Activated T-cell treated with anti-CD3 and anti-CD28 coated beads, Interleukin-2, amount 50 U/mL, for 4 hours (primary cell): ENCODE measurements around the gene IFNA2. TPM values are rescaled to one million over a fixed set of nuclear protein-coding genes. Genes with fewer than 3 reads are reported as not detected.

Source experiments
- ATAC-seq, 2 donors: fragments of 200-7000 bp; cut with Tn5 transposase; one replicate each; pipeline ENCODE4 v1.10.0; 2021
- DNase-seq: peaks from one replicate; pipeline ENCODE4 v3.0.0-alpha.2; 2020
- H3K27me3 Mint-ChIP-seq: one replicate; pipeline ENCODE4 v1.8.0; 2021; ENCODE audit warnings: low read depth, mixed read lengths
- H3K36me3 Mint-ChIP-seq: one replicate; pipeline ENCODE4 v1.8.0; 2022; ENCODE audit warnings: mixed read lengths; ENCODE audit not compliant: insufficient read depth
- H3K4me1 Mint-ChIP-seq: one replicate; pipeline ENCODE4 v1.8.0; 2021; ENCODE audit warnings: low read depth, mixed read lengths
- H3K4me3 Mint-ChIP-seq: one replicate; pipeline ENCODE4 v1.8.0; 2021; ENCODE audit warnings: mild to moderate bottlenecking, moderate library complexity, mixed read lengths
- H3K9me3 Mint-ChIP-seq: one replicate; pipeline ENCODE4 v1.8.0; 2021; ENCODE audit warnings: mixed read lengths
- total RNA-seq, 3 donors: library from RNA; stranded (reverse); gene quantifications; one replicate each; pipeline ENCODE4 v1.2.1, GENCODE V29; 2021

IFNA2 gene
- total RNA-seq, 3 donors from 2014 or later = not detected

DNA sequence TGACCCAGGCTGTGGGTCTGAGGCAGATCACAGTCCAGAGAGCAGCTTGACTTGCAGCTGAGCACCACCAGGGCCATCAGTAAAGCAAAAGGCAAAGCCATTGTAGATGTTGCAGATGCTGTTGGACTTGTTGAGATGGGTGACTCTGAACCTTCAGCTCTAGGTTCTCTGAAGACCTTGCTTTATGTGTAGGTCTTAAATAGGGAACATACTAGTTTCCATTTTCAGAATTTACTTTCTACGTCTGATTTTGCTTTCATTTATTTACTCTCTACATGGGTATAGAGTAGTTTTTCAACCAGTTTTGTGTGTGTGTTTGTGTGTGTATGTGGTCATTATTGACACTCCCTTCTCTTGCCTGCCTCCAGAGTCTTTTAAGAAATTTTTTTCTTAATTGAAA is 34.4 kb downstream of the IFNA2 start, which contains the start of gene IFNA6:
IFNA6 (minus strand) TSS at position 101 of the 400 bp plus-strand sequence; CDS start at position 101, 0 bp downstream.
- no peak within 1 kb of the TSS for H3K4me3 Mint-ChIP-seq
- no peaks in the 10 kb centered on the region for H3K4me1 Mint-ChIP-seq
- peaks cover 21% of the 10 kb centered on the region for H3K27me3 Mint-ChIP-seq
- H3K9me3 Mint-ChIP-seq = peaks cover 5% of the 10 kb centered on the region
- ATAC-seq (no peak), DNase-seq (no peak)
- peaks cover 2% of the 10 kb centered on the region for H3K36me3 Mint-ChIP-seq

DNA sequence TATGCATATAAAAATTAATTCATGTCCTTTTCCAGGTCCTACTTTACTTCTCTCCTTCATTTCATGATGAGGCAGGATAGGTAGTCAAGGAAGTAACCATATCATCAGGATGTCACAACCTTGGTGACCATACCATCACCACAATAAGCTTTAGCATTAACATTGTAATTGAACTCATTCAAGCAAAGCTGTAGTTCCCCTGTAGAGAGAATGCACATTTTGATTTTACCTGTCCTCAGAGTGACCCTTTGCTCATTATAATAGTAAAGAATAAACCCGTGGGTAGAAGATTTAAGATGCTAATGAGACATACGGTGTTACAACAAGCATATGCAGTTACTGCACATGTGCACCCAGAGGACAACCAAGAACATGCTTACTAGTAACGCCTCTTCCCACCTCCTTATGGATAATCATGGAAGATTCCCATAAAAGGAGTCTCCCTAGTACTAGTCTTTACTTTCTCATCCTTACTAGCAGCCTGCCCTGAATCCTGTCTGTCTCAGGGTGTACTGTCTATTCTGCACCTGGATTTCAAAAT is 36.7 kb downstream of the IFNA2 start:
- H3K4me3 Mint-ChIP-seq = no peak overlapping the region
- H3K9me3 Mint-ChIP-seq = peaks cover 3% of the 10 kb centered on the region
- peaks cover 36% of the 10 kb centered on the region for H3K27me3 Mint-ChIP-seq
- ATAC-seq (no peak), DNase-seq (no peak)
- no peaks in the 10 kb centered on the region for H3K4me1 Mint-ChIP-seq
- H3K36me3 Mint-ChIP-seq = no peaks in the 10 kb centered on the region

DNA sequence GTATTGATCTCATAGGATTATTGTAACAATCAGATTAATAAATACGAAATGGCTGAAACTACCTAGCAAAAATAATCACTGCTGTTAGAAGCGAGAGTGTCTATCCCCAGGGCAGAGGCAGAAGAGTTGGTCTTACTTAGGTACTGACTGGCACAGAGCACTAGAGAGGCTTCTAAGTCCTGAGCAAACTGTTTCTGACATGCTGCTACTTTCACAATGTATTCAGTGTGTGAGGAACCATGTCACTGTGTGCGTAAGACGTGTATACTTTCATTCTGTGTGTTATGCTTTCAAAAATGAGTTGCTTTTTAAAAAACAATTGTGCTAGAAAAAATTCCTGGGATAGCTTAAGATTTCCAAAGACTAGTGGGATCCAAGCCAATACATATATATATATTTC is 44.5 kb downstream of the IFNA2 start:
- H3K36me3 Mint-ChIP-seq = no peaks in the 10 kb centered on the region
- H3K27me3 Mint-ChIP-seq = peaks cover 44% of the 10 kb centered on the region
- peaks cover 3% of the 10 kb centered on the region for H3K9me3 Mint-ChIP-seq
- no peak for DNase-seq
- no peak overlapping the region for H3K4me3 Mint-ChIP-seq
- no peak for ATAC-seq
- H3K4me1 Mint-ChIP-seq = peaks cover 6% of the 10 kb centered on the region

DNA sequence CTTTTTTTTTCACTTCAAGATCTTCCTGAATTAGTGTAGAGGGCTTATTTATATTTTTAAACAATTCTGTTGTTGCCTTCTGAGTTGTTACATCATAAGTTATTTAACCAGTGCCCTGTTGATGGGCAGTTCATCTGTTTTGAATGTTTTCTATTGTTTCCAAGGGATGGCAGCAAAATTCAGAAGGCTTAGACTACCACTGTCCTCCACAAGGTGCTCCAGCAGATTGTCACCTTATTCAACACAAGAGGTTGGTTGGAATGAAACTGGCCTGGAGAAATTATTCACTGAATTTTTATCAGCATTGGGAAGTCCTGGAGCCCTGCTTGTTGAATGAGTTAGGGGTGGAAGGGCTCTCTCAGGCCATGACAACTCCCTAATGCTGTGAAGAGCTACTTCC is 48.7 kb downstream of the IFNA2 start:
- H3K9me3 Mint-ChIP-seq = no peaks in the 10 kb centered on the region
- DNase-seq (no peak), ATAC-seq (no peak)
- peaks cover 36% of the 10 kb centered on the region for H3K4me1 Mint-ChIP-seq
- peaks cover 18% of the 10 kb centered on the region for H3K36me3 Mint-ChIP-seq
- H3K27me3 Mint-ChIP-seq = peaks cover 7% of the 10 kb centered on the region
- H3K4me3 Mint-ChIP-seq = peak overlapping the region; percentile 90

DNA sequence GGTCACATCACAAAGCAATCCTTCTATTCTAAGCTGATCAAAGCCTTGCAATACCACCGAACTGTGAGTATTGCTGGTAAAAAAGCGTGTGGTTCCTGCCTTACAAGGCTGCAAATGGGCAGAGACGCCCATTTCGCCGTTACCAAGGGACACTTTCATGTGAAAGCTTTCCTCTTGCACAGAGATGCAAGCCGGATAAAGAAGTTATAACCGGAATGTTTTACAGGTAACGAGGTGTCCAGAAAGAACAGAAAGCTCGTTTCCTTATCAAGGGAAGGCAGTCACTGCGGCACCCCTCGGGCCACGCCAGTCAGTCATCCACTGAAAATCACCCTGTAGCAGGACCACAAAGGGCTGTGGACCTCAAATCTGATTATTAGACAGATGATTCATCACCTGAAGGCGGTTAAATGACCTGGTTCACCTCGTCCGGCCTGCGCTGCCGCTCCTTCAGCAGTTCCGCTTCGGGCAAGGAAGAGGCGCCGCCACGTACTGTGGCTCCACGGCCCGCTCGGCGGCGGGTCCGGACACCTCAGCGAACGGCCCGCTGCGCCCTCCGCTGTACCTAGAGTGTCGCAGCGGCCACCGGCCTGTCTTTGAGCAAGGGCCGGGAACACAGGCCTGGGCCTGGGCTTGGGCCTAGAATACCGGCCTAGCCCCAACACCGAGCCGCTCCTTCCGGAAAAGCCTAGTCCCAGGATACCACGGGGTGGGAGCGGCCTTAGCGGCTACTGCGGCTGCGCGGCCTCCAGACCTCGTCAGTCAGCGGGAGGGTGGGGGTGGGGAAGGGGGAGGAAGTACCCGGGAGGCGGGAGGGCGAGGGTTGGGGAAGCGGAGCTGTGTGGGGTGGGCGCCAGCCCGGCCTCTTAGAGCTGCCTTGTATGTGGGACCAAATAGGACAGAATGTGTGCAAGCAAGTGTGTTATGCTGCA is 50.2 kb downstream of the IFNA2 start, which contains the start of gene KLHL9:
KLHL9 (minus strand) TSS at position 704 of the 932 bp plus-strand sequence; CDS start at position 159, 545 bp downstream.
- DNase-seq (peak; percentile 82), ATAC-seq (peak; percentile 89 to 92)
- Mint-ChIP-seq H3K4me3 (peak within 1 kb of the TSS; percentile 90), H3K36me3 (peaks cover 22% of the 10 kb centered on the region), H3K27me3 (peaks cover 1% of the 10 kb centered on the region), H3K9me3 (no peaks in the 10 kb centered on the region), H3K4me1 (peaks cover 49% of the 10 kb centered on the region)

Other genes starting within 250 kb of the IFNA2 start
- gene IFNW1, start 243.6 kb downstream of the IFNA2 start, total RNA-seq = not detected
- gene IFNA21, start 218.7 kb downstream of the IFNA2 start, total RNA-seq = not detected
- gene IFNA4, start 197.8 kb downstream of the IFNA2 start, total RNA-seq = not detected
- gene IFNA7, start 183.2 kb downstream of the IFNA2 start, total RNA-seq = not detected
- not detected for gene IFNA10, start 178.3 kb downstream of the IFNA2 start, total RNA-seq
- not detected for gene IFNA16, start 168.1 kb downstream of the IFNA2 start, total RNA-seq
- not detected for gene IFNA17, start 157.2 kb downstream of the IFNA2 start, total RNA-seq
- not detected for gene IFNA14, start 145.4 kb downstream of the IFNA2 start, total RNA-seq
- gene IFNA5, start 80.1 kb downstream of the IFNA2 start, total RNA-seq = not detected
- gene KLHL9, start 50.0 kb downstream of the IFNA2 start, total RNA-seq = 10 to 100 TPM; 11.8 to 13.5 (median 12.9) TPM
- not detected for gene IFNA6, start 34.5 kb downstream of the IFNA2 start, total RNA-seq
- gene IFNA13, start 17.3 kb downstream of the IFNA2 start, total RNA-seq = not detected
- gene IFNA8, start 23.7 kb upstream of the IFNA2 start, total RNA-seq = not detected
- gene IFNA1, start 55.0 kb upstream of the IFNA2 start, total RNA-seq = not detected
- not detected for gene IFNE, start 96.9 kb upstream of the IFNA2 start, total RNA-seq